Heart right ventricle (tissue), 16 donors: ENCODE results near the gene LIPA. TPM values are rescaled to one million over a fixed set of nuclear protein-coding genes. Genes with fewer than 3 reads are reported as not detected.

Source experiments
- ATAC-seq, 8 donors: fragments of 200-7000 bp; cut with Tn5 transposase; one replicate each; pipeline ENCODE4 v1.9.1; 2020; ENCODE audit warnings: mild to moderate bottlenecking in 8 of 8, moderate library complexity in 8 of 8, moderate number of reproducible peaks in 1 of 8
- DNase-seq, 2 donors: peaks; one replicate each; pipeline ENCODE4 v3.0.0-alpha.2; 2020
- H3K27ac ChIP-seq, 10 donors: fragments of 200-600 bp; sonication (generic) in 2 of 10; one replicate each; pipeline versions ENCODE4 v1.5.0 to v1.8.0; 2020 to 2022; ENCODE audit warnings: mild to moderate bottlenecking in 3 of 10
- H3K27me3 ChIP-seq, 7 donors: fragments of 200-600 bp; one replicate each; pipeline ENCODE4 v1.8.0; 2021 to 2022; ENCODE audit warnings: mild to moderate bottlenecking in 2 of 7
- H3K36me3 ChIP-seq, 9 donors: fragments of 200-600 bp; sonication (generic) in 1 of 9; one replicate each; pipeline versions ENCODE4 v1.5.0 to v1.8.0; 2020 to 2022; ENCODE audit warnings: mild to moderate bottlenecking in 2 of 9
- H3K4me1 ChIP-seq, 9 donors: fragments of 200-600 bp; sonication (generic) in 1 of 9; one replicate each; pipeline versions ENCODE4 v1.5.0 to v1.8.0; 2020 to 2022; ENCODE audit warnings: mild to moderate bottlenecking in 4 of 9
- H3K4me3 ChIP-seq, 10 donors: fragments of 200-600 bp; sonication (generic) in 2 of 10; one replicate each; pipeline versions ENCODE4 v1.5.0 to v1.8.0; 2020 to 2022; ENCODE audit warnings: mild to moderate bottlenecking in 7 of 10, moderate library complexity in 2 of 10
- H3K9me3 ChIP-seq, 11 donors: fragments of 200-600 bp in 10 of 11; sonication (generic) in 2 of 11; one replicate each; pipeline versions ENCODE4 v1.5.0 to v1.8.0; 2013 to 2022; ENCODE audit warnings: mild to moderate bottlenecking in 2 of 11, control low read depth in 1 of 11, moderate library complexity in 1 of 11
- CTCF ChIP-seq, 9 donors: fragments of 200-600 bp; sonication (generic) in 2 of 9; IDR thresholded peaks; one replicate each; pipeline versions ENCODE4 v1.5.0 to v1.8.0; 2021 to 2022; ENCODE audit warnings: antibody characterized with exemption in 9 of 9, mild to moderate bottlenecking in 5 of 9, moderate library complexity in 1 of 9
- WGBS, 2 donors: extraction: QIAGEN DNeasy Blood & Tissue Kit; methylation state at CpG; one replicate each; pipeline ENCODE4 v1.1.7; 2013; ENCODE audit warnings: inconsistent platforms in 1 of 2; 5-methylcytosine and 5-hydroxymethylcytosine counted together
- intact Hi-C, 10 donors: fragments of 100-400 bp; cut with DNase I; formaldehyde crosslinking; loops; one replicate each; pipeline versions ENCODE4 v1.11.1 to v1.14.2; 2022
- polyA plus RNA-seq, 2 donors: library from polyadenylated mRNA; stranded (reverse); fragments of 200-250 nt; gene quantifications; one replicate each; pipeline ENCODE4 v1.2.3, GENCODE V29; 2013
- total RNA-seq, 10 donors: library from RNA; stranded (reverse); fragmentation: NEBNext Ultra II Directional in 3 of 10; extraction: Animal tissue kit (Norgen Biotek cat#: 25700) in 3 of 10; gene quantifications; one replicate each; pipeline versions ENCODE4 v1.2.1 to v1.2.4, GENCODE V29; 2021 to 2023
- donor health status: Arrhythmogenic right ventricular cardiomyopathy.
- donor health status: ischemic (EF 13 %, LVEDD 7.1; RV severe dilation, severe dysfunction).
- donor health status: healthy with polysubstance abuse.
- donor health status: DM: no; HTN: yes; CAD: no.
- donor health status: DM: no; HTN: no; CAD: no.
- donor health status: ischemic (EF 25% LVEDD 6.9; RV normal size, moderate dysfunction).
- donor health status: ischemic (EF 25% LVEDD 5.7; RV mildly dilated, moderate dysfunction).
- donor health status: healthy.
- donor health status: DM: yes; HTN: yes; CAD: no.
- donor health status: Ischemic cardiomyopathy.
- donor health status: ischemic (EF 35%, LVEDD 5.7; RV mildly dilated, moderate dysfunction).
- donor health status: nonischemic (EF 11% LVEDD 7.7; RV severe dilation, severe dysfunction).
- donor health status: DM: yes; HTN: yes; CAD: no.
- donor health status: PGD.
- donor health status: ischemic (EF 29% LVEDD 5.4; RV normal size, mild dysfunction).
- donor health status: nonischemic (EF 23%, LVEDD 6.1; RV moderate dilation, normal function).

Gene LIPA
- total and polyA plus RNA-seq, 12 donors, result 7.8 to 58.5 (median 15.3) TPM

GRCh38 chr10:89217057-89217990 is 34.3 kb downstream of the LIPA start:
- ATAC-seq (peak in 3 of 8 donors; percentile 49 to 69 (median 55)), DNase-seq (peak in 1 of 2 donors; percentile 53)
- Histone ChIP-seq H3K27ac (peak overlapping the region in 8 of 10 donors; percentile 10 to 61 (median 31)), H3K36me3 (peaks cover 0 to 55% (median 0%) of the 10 kb centered on the region in 9 donors), H3K9me3 (no peaks in the 10 kb centered on the region), H3K4me3 (peak overlapping the region in 2 of 10 donors; percentile 3 to 4), H3K27me3 (no peaks in the 10 kb centered on the region), H3K4me1 (peaks cover 0 to 16% (median 8%) of the 10 kb centered on the region in 9 donors)
- intact Hi-C loops, result loop anchor here (2.0 to 10.0 kb wide), 7 partner anchors 280 to 383 kb away; no protein-coding TSS in a partner anchor
- WGBS, 2 donors, result 10 to 12% methylated on average over 6 of the region's 6 CpGs
- peak; percentile 72 to 87 (median 82) for TF ChIP-seq CTCF (IDR thresholded peaks at IDR 0.05)

- TF ChIP-seq CTCF (IDR thresholded peaks at IDR 0.05), result no peak
- no peak for DNase-seq
- no peak for ATAC-seq
- peaks cover 0 to 42% (median 0%) of the 10 kb centered on the region in 9 donors for H3K36me3 ChIP-seq
- H3K9me3 ChIP-seq, result no peaks in the 10 kb centered on the region
- 98% methylated on average over 2 of the region's 2 CpGs for WGBS, 2 donors
- H3K4me1 ChIP-seq, result peaks cover 0 to 16% (median 8%) of the 10 kb centered on the region in 9 donors
- H3K4me3 ChIP-seq, result no peak overlapping the region
- no peak overlapping the region for H3K27ac ChIP-seq
- peaks cover 0 to 4% (median 0%) of the 10 kb centered on the region in 7 donors for H3K27me3 ChIP-seq
- intact Hi-C loops, result loop anchor here (2.0 to 10.0 kb wide), 7 partner anchors 279 to 381 kb away; no protein-coding TSS in a partner anchor
Observed at GRCh38 chr10:89216056-89216455, 35.5 kb downstream of the LIPA start.

- no peak overlapping the region for H3K4me3 ChIP-seq
- intact Hi-C loops, result loop anchor here (2.0 to 10.0 kb wide), 7 partner anchors 278 to 381 kb away; no protein-coding TSS in a partner anchor
- H3K9me3 ChIP-seq, result no peaks in the 10 kb centered on the region
- peaks cover 0 to 9% (median 0%) of the 10 kb centered on the region in 7 donors for H3K27me3 ChIP-seq
- DNase-seq (no peak), ATAC-seq (no peak)
- WGBS, 2 donors, result 74 to 77% methylated on average over 1 of the region's 1 CpG
- peaks cover 0 to 16% (median 8%) of the 10 kb centered on the region in 9 donors for H3K4me1 ChIP-seq
- TF ChIP-seq CTCF (IDR thresholded peaks at IDR 0.05), result no peak
- no peak overlapping the region for H3K27ac ChIP-seq
- peaks cover 0 to 37% (median 0%) of the 10 kb centered on the region in 9 donors for H3K36me3 ChIP-seq
Observed at GRCh38 chr10:89215511-89215910, 36.1 kb downstream of the LIPA start.

- H3K36me3 ChIP-seq, result peaks cover 0 to 30% (median 0%) of the 10 kb centered on the region in 9 donors
- WGBS, 2 donors, result 86 to 87% methylated on average over 8 of the region's 8 CpGs
- DNase-seq (no peak), ATAC-seq (no peak)
- no peak overlapping the region for H3K27ac ChIP-seq
- no peak overlapping the region for H3K4me3 ChIP-seq
- peaks cover 0 to 18% (median 0%) of the 10 kb centered on the region in 7 donors for H3K27me3 ChIP-seq
- no peak for TF ChIP-seq CTCF (IDR thresholded peaks at IDR 0.05)
- peaks cover 0 to 16% (median 8%) of the 10 kb centered on the region in 9 donors for H3K4me1 ChIP-seq
- H3K9me3 ChIP-seq, result no peaks in the 10 kb centered on the region
- intact Hi-C loops, result loop anchor here (2.0 to 10.0 kb wide), 7 partner anchors 277 to 380 kb away; no protein-coding TSS in a partner anchor
Observed at GRCh38 chr10:89214566-89215165, 36.9 kb downstream of the LIPA start.
